ENCODE measurements around the gene RPL22L1. TPM values are rescaled to one million over a fixed set of nuclear protein-coding genes. Genes with fewer than 3 reads are reported as not detected.

The RPL22L1 gene
- polyA plus RNA-seq, 3 donors, result 26.8 to 63.8 (median 37.4) TPM

DNA sequence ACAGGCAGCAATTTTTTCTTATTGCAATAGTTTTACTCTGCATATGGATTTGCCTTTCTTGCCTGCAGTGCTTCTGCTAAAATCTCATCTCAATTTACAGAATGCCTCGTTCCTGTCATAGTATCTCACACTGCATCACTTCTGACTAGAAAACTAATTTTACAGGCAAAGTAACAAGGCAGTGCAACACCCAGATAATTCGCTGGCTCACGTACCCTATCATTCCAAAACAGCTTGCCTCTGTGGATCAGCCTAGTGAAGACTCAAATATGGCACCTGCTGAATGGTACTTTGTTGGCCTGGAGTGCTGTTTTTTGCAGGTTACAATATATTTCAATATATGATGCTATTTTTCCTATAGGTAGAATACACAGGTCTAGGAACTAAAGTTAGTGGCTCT, 33.1 kb upstream of the RPL22L1 start:
- 100% methylated on average over 2 of the region's 3 CpGs for WGBS (ENCODE audit: insufficient coverage)
- H3K36me3 ChIP-seq (replicated peaks in 1 of 2; ENCODE audit: control insufficient read depth in 1 of 2, insufficient read depth in 2 of 2, low read length in 2 of 2), result no peaks in the 10 kb centered on the region
- peaks cover 16 to 25% (median 21%) of the 10 kb centered on the region in 3 donors for H3K27me3 Mint-ChIP-seq (ENCODE audit: low read depth in 3 of 3)
- H3K4me3 Mint-ChIP-seq, result no peak overlapping the region
- no peak overlapping the region for H3K9ac ChIP-seq (ENCODE audit: insufficient read depth, low read length, poor library complexity, severe bottlenecking)
- H3K9me3 ChIP-seq (replicated peaks in 1 of 2; ENCODE audit: control insufficient read depth in 1 of 2, insufficient read depth in 1 of 2, low read length in 2 of 2), result no peaks in the 10 kb centered on the region
- H2AFZ ChIP-seq (ENCODE audit: insufficient read depth, low read depth, low read length, poor library complexity, severe bottlenecking), result no peak overlapping the region
- intact Hi-C loops (cut with micrococcal nuclease), result no loop called here
- no peak overlapping the region for H3K27ac ChIP-seq (ENCODE audit: low read depth in 1 of 2, low read length in 2 of 2)
- no peaks in the 10 kb centered on the region for H4K20me1 ChIP-seq (ENCODE audit: insufficient read depth, low read length)
- H3K4me2 ChIP-seq (replicated peaks; ENCODE audit: extremely low read depth, low read length, poor library complexity, severe bottlenecking), result no peak overlapping the region
- H3K27ac Mint-ChIP-seq, result no peak overlapping the region
- TF ChIP-seq, protein P1, sequence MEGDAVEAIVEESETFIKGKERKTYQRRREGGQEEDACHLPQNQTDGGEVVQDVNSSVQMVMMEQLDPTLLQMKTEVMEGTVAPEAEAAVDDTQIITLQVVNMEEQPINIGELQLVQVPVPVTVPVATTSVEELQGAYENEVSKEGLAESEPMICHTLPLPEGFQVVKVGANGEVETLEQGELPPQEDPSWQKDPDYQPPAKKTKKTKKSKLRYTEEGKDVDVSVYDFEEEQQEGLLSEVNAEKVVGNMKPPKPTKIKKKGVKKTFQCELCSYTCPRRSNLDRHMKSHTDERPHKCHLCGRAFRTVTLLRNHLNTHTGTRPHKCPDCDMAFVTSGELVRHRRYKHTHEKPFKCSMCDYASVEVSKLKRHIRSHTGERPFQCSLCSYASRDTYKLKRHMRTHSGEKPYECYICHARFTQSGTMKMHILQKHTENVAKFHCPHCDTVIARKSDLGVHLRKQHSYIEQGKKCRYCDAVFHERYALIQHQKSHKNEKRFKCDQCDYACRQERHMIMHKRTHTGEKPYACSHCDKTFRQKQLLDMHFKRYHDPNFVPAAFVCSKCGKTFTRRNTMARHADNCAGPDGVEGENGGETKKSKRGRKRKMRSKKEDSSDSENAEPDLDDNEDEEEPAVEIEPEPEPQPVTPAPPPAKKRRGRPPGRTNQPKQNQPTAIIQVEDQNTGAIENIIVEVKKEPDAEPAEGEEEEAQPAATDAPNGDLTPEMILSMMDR (IDR thresholded peaks at IDR 0.05), result no peak
- H3K36me3 Mint-ChIP-seq, result no peaks in the 10 kb centered on the region
- H3K4me1 ChIP-seq (ENCODE audit: control insufficient read depth in 1 of 2, insufficient read depth in 2 of 2, low read length in 2 of 2), result peaks cover 7 to 9% of the 10 kb centered on the region in 2 donors
- H3K4me3 ChIP-seq (replicated peaks in 1 of 3; ENCODE audit: low read depth in 2 of 3, low read length in 3 of 3), result no peak overlapping the region
- H3K4me1 Mint-ChIP-seq, result peaks cover 12% of the 10 kb centered on the region
- DNase-seq, result no peak
- no peaks in the 10 kb centered on the region for H3K79me2 ChIP-seq (ENCODE audit: insufficient read depth, low read length)
- peaks cover 15 to 19% of the 10 kb centered on the region in 2 donors for H3K27me3 ChIP-seq (ENCODE audit: control insufficient read depth in 2 of 2, insufficient read depth in 2 of 2, low read length in 2 of 2)
- peaks cover 0 to 4% (median under 1%) of the 10 kb centered on the region in 7 donors for H3K9me3 Mint-ChIP-seq

- WGBS (ENCODE audit: insufficient coverage), result no CpG with 5 or more reads among the region's 1 CpG
- Histone ChIP-seq H3K9me3 (replicated peaks in 1 of 2; ENCODE audit: control insufficient read depth in 1 of 2, insufficient read depth in 1 of 2, low read length in 2 of 2) (peaks cover 0 to 10% of the 10 kb centered on the region in 2 donors), H3K4me2 (replicated peaks; ENCODE audit: extremely low read depth, low read length, poor library complexity, severe bottlenecking) (no peak overlapping the region), H3K27ac (ENCODE audit: low read depth in 1 of 2, low read length in 2 of 2) (no peak overlapping the region), H3K9ac (ENCODE audit: insufficient read depth, low read length, poor library complexity, severe bottlenecking) (no peak overlapping the region), H3K36me3 (replicated peaks in 1 of 2; ENCODE audit: control insufficient read depth in 1 of 2, insufficient read depth in 2 of 2, low read length in 2 of 2) (no peaks in the 10 kb centered on the region), H2AFZ (ENCODE audit: insufficient read depth, low read depth, low read length, poor library complexity, severe bottlenecking) (no peak overlapping the region), H4K20me1 (ENCODE audit: insufficient read depth, low read length) (no peaks in the 10 kb centered on the region), H3K4me1 (ENCODE audit: control insufficient read depth in 1 of 2, insufficient read depth in 2 of 2, low read length in 2 of 2) (no peaks in the 10 kb centered on the region), H3K27me3 (ENCODE audit: control insufficient read depth in 2 of 2, insufficient read depth in 2 of 2, low read length in 2 of 2) (no peaks in the 10 kb centered on the region), H3K79me2 (ENCODE audit: insufficient read depth, low read length) (no peaks in the 10 kb centered on the region), H3K4me3 (replicated peaks in 1 of 3; ENCODE audit: low read depth in 2 of 3, low read length in 3 of 3) (no peak overlapping the region)
- H3K27me3 Mint-ChIP-seq (ENCODE audit: low read depth in 3 of 3), result peaks cover 0 to 2% (median 0%) of the 10 kb centered on the region in 3 donors
- DNase-seq, result no peak
- TF ChIP-seq, protein P1 (IDR thresholded peaks at IDR 0.05), result no peak
- no peaks in the 10 kb centered on the region for H3K4me1 Mint-ChIP-seq
- H3K9me3 Mint-ChIP-seq, result peaks cover 10 to 22% (median 14%) of the 10 kb centered on the region in 7 donors
- no peak overlapping the region for H3K4me3 Mint-ChIP-seq
- no peak overlapping the region for H3K27ac Mint-ChIP-seq
- H3K36me3 Mint-ChIP-seq, result no peaks in the 10 kb centered on the region
- intact Hi-C loops (cut with micrococcal nuclease), result no loop called here
Measured at GRCh38 chr3:170899455-170899854, 29.5 kb upstream of the RPL22L1 start.
